ENCODE measurements around the gene NPHP3. TPM values are rescaled to one million over a fixed set of nuclear protein-coding genes. Genes with fewer than 3 reads are reported as not detected.
A peak's percentile ranks its signal among the peaks of the same experiment; 100 is the strongest.

NPHP3 gene
- total and polyA plus RNA-seq, 4 donors: 3.0 to 19.7 (median 6.3) TPM

GRCh38 chr3:132662212-132662611, 60.0 kb downstream of the NPHP3 start:
- no peaks in the 10 kb centered on the region for H3K27me3 ChIP-seq (ENCODE audit: control insufficient read depth in 4 of 4, insufficient read depth in 4 of 4, low read length in 3 of 4)
- peaks cover 5 to 41% (median 24%) of the 10 kb centered on the region in 4 donors for H3K4me1 ChIP-seq (ENCODE audit: control insufficient read depth in 4 of 4, insufficient read depth in 4 of 4, low read length in 3 of 4)
- peaks cover 0 to 3% (median 0%) of the 10 kb centered on the region in 4 donors for H3K36me3 ChIP-seq (ENCODE audit: control insufficient read depth in 4 of 4, insufficient read depth in 3 of 4, low read depth in 1 of 4, low read length in 3 of 4)
- DNase-seq (ENCODE audit: low spot score): no peak
- TF ChIP-seq, protein P1, sequence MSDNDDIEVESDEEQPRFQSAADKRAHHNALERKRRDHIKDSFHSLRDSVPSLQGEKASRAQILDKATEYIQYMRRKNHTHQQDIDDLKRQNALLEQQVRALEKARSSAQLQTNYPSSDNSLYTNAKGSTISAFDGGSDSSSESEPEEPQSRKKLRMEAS (IDR thresholded peaks at IDR 0.05): no peak
- TF ChIP-seq RXRA (IDR thresholded peaks at IDR 0.05) (no peak), TAF1 (conservative IDR thresholded peaks at IDR 0.05) (no peak), RAD21 (IDR thresholded peaks at IDR 0.05) (no peak), FOXA2 (IDR thresholded peaks at IDR 0.05) (no peak), ATF3 (IDR thresholded peaks at IDR 0.05) (no peak), SP1 (IDR thresholded peaks at IDR 0.05) (no peak), HNF4A (conservative IDR thresholded peaks at IDR 0.05) (no peak), JUND (IDR thresholded peaks at IDR 0.05) (no peak), HNF4G (IDR thresholded peaks at IDR 0.05) (no peak), EGR1 (IDR thresholded peaks at IDR 0.05; ENCODE audit: low read depth in 2 of 2) (no peak), CTCF (IDR thresholded peaks at IDR 0.05; ENCODE audit: low read depth, low read length, missing input control) (no peak), GABPA (IDR thresholded peaks at IDR 0.05 in 1 of 2, conservative IDR thresholded peaks at IDR 0.05 in 1 of 2) (no peak)
- no peak overlapping the region for H3K9ac ChIP-seq (ENCODE audit: low read depth in 1 of 2, low read length in 2 of 2)
- H3K4me3 ChIP-seq (ENCODE audit: low read depth in 1 of 3, low read length in 3 of 3): no peak overlapping the region
- no peak overlapping the region for H3K27ac ChIP-seq (ENCODE audit: low read depth in 1 of 2, low read length in 2 of 2)
- no peaks in the 10 kb centered on the region for H3K9me3 ChIP-seq (ENCODE audit: control insufficient read depth in 4 of 4, low read length in 3 of 4)

GRCh38 chr3:132661101-132661500, 61.1 kb downstream of the NPHP3 start:
- no peak for DNase-seq (ENCODE audit: low spot score)
- H3K27ac ChIP-seq (ENCODE audit: low read depth in 1 of 2, low read length in 2 of 2): peak overlapping the region; percentile 92 to 99
- peaks cover 5 to 51% (median 28%) of the 10 kb centered on the region in 4 donors for H3K4me1 ChIP-seq (ENCODE audit: control insufficient read depth in 4 of 4, insufficient read depth in 4 of 4, low read length in 3 of 4)

More at GRCh38 chr3:132661101-132661500, 61.1 kb downstream of the NPHP3 start:
- WGBS: 9% methylated on average over 8 of the region's 8 CpGs
- H3K36me3 ChIP-seq (ENCODE audit: control insufficient read depth in 4 of 4, insufficient read depth in 3 of 4, low read depth in 1 of 4, low read length in 3 of 4): peaks cover 0 to 3% (median 0%) of the 10 kb centered on the region in 4 donors
- H3K4me3 ChIP-seq (ENCODE audit: low read depth in 1 of 3, low read length in 3 of 3): peak overlapping the region; percentile 57 to 90 (median 78)
- no peaks in the 10 kb centered on the region for H3K9me3 ChIP-seq (ENCODE audit: control insufficient read depth in 4 of 4, low read length in 3 of 4)
- peak overlapping the region; percentile 85 to 97 for H3K9ac ChIP-seq (ENCODE audit: low read depth in 1 of 2, low read length in 2 of 2)
- TF ChIP-seq, protein P1 (IDR thresholded peaks at IDR 0.05): no peak
- no peak for TF ChIP-seq JUND (IDR thresholded peaks at IDR 0.05)
- no peak for TF ChIP-seq REST (IDR thresholded peaks at IDR 0.05)
- TF ChIP-seq RAD21 (IDR thresholded peaks at IDR 0.05): no peak
- TF ChIP-seq HNF4G (IDR thresholded peaks at IDR 0.05): no peak
- no peak for TF ChIP-seq FOXA2 (IDR thresholded peaks at IDR 0.05)
- peak; percentile 11 to 38 for TF ChIP-seq HNF4A (conservative IDR thresholded peaks at IDR 0.05)
- no peak for TF ChIP-seq FOXA1 (IDR thresholded peaks at IDR 0.05)
- TF ChIP-seq TAF1 (conservative IDR thresholded peaks at IDR 0.05): no peak
- no peaks in the 10 kb centered on the region for H3K27me3 ChIP-seq (ENCODE audit: control insufficient read depth in 4 of 4, insufficient read depth in 4 of 4, low read length in 3 of 4)

Measured in liver (tissue), 9 donors.